KMS-11 (cell line): ENCODE results near the gene FIGLA.

Experiments used
- H2AFZ ChIP-seq: fragments of 200-600 bp; sonication (generic); 2 replicates; pipeline ENCODE4 v1.6.1; 2016; ENCODE audit warnings: antibody characterized with exemption, mixed run types, low read depth
- H3K27ac ChIP-seq: fragments of 200-600 bp; sonication (generic); 2 replicates; pipeline ENCODE4 v1.6.1; 2016; ENCODE audit warnings: mild to moderate bottlenecking, mixed run types
- H3K27me3 ChIP-seq: fragments of 200-600 bp; sonication (generic); 2 replicates; pipeline ENCODE4 v1.6.1; 2017; ENCODE audit warnings: mild to moderate bottlenecking, low read depth, mixed run types, moderate library complexity; ENCODE audit not compliant: insufficient read depth
- H3K36me3 ChIP-seq: fragments of 200-600 bp; sonication (generic); 2 replicates; pipeline ENCODE4 v1.6.1; 2017; ENCODE audit warnings: mild to moderate bottlenecking, mixed run types; ENCODE audit not compliant: insufficient read depth
- H3K4me1 ChIP-seq: fragments of 200-600 bp; sonication (generic); 2 replicates; pipeline ENCODE4 v1.6.1; 2016; ENCODE audit warnings: mild to moderate bottlenecking, low read depth, mixed run types; ENCODE audit not compliant: poor library complexity, severe bottlenecking
- H3K4me2 ChIP-seq: fragments of 200-600 bp; sonication (generic); 2 replicates; pipeline ENCODE4 v1.7.0; 2016; ENCODE audit warnings: mild to moderate bottlenecking, mixed run types
- H3K4me3 ChIP-seq: fragments of 200-600 bp; sonication (generic); IDR thresholded peaks from 2 replicates; pipeline ENCODE4 v1.6.1; 2017; ENCODE audit warnings: low read depth, low read length, mixed read lengths; ENCODE audit not compliant: insufficient read depth
- H3K79me2 ChIP-seq: fragments of 200-600 bp; sonication (generic); 2 replicates; pipeline ENCODE4 v1.6.1; 2016; ENCODE audit warnings: low read depth, mixed run types; ENCODE audit not compliant: insufficient read depth
- H3K9ac ChIP-seq: fragments of 200-600 bp; sonication (generic); 2 replicates; pipeline ENCODE4 v1.6.1; 2016; ENCODE audit warnings: mild to moderate bottlenecking, mixed run types
- H4K20me1 ChIP-seq: fragments of 200-600 bp; sonication (generic); 2 replicates; pipeline ENCODE4 v1.6.1; 2016; ENCODE audit warnings: mild to moderate bottlenecking, mixed run types; ENCODE audit not compliant: insufficient read depth
- TF ChIP-seq, protein P1 (sequence below): fragments of 200-600 bp; sonication (generic); conservative IDR thresholded peaks from 2 replicates; pipeline ENCODE4 v1.6.1; 2017; ENCODE audit warnings: low read depth, mild to moderate bottlenecking, antibody characterized with exemption, low read length, moderate library complexity, mixed read lengths

FIGLA gene

DNA sequence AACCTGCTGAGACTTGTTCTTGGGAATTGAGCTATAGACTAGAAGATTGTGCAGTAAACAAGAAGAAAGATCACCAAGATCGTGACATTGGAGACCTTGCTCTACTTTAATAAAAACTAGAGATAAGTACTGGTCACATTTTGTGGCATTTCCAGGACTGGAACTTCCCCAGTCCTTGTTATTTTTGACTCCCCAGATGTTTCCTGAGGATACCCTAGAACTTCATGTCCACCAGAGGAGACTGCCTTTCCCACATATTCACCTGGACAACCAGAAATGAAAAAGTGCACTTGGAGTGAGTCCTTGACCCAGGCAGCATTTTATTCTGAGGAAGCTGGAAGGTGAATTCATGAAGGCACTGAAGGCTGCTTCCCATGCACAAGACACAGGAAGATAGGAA is 39.5 kb upstream of the FIGLA start:
- Histone ChIP-seq H3K27ac (no peak overlapping the region), H4K20me1 (no peaks in the 10 kb centered on the region), H3K27me3 (no peaks in the 10 kb centered on the region), H3K79me2 (no peaks in the 10 kb centered on the region), H3K4me2 (no peak overlapping the region), H3K4me1 (peaks cover 13% of the 10 kb centered on the region), H3K36me3 (no peaks in the 10 kb centered on the region), H2AFZ (no peak overlapping the region), H3K4me3 (no peak overlapping the region), H3K9ac (no peak overlapping the region)
- TF ChIP-seq, protein P1, sequence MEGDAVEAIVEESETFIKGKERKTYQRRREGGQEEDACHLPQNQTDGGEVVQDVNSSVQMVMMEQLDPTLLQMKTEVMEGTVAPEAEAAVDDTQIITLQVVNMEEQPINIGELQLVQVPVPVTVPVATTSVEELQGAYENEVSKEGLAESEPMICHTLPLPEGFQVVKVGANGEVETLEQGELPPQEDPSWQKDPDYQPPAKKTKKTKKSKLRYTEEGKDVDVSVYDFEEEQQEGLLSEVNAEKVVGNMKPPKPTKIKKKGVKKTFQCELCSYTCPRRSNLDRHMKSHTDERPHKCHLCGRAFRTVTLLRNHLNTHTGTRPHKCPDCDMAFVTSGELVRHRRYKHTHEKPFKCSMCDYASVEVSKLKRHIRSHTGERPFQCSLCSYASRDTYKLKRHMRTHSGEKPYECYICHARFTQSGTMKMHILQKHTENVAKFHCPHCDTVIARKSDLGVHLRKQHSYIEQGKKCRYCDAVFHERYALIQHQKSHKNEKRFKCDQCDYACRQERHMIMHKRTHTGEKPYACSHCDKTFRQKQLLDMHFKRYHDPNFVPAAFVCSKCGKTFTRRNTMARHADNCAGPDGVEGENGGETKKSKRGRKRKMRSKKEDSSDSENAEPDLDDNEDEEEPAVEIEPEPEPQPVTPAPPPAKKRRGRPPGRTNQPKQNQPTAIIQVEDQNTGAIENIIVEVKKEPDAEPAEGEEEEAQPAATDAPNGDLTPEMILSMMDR = no peak

DNA sequence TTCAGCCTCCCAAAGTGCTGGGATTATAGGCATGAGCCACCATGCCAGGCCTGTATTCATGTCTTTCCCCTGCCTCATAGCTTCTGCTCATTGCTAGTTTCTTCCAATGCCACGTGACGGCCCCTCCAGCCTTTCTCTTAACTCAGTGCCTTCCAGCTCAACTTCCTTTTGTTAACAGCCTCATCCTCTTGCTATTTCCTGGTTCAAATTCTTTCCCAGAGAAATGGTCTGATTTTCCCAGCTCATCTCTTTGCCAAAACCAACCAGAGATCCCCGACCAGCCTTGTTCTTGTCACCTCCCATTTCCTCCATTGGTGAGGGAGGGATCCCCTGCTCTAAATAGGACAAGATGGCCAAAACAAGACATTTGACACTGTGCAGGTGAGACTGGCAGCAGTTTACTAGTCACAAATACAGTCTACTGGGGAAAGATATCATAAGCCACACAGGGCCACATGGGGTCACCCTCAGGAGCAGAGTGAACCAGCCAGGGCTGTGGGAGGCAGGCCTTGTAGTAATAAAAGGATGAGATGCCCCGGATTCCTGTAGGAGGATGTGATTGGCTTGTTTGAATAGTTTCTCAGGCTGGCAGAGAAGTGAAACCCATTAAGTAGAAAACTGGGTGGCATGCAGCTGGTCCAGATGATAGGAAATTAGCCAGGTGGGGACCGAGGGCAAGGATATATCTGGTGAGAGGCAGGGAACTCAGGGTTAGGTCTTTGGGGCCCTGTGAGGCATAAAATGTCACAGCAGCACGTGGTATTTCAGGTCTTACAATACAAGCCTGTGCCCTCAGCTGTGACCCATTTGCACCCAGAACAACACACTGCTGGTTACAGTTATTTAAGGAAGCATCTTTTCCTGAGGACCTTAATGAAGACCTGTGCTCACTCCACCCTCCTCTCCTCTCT is 38.7 kb upstream of the FIGLA start:
- H3K9ac ChIP-seq = no peak overlapping the region
- no peak overlapping the region for H3K27ac ChIP-seq
- no peaks in the 10 kb centered on the region for H3K36me3 ChIP-seq
- no peak overlapping the region for H2AFZ ChIP-seq
- H4K20me1 ChIP-seq = no peaks in the 10 kb centered on the region
- no peak overlapping the region for H3K4me2 ChIP-seq
- H3K27me3 ChIP-seq = no peaks in the 10 kb centered on the region
- TF ChIP-seq, protein P1 = no peak
- H3K4me1 ChIP-seq = peaks cover 13% of the 10 kb centered on the region
- no peak overlapping the region for H3K4me3 ChIP-seq
- H3K79me2 ChIP-seq = no peaks in the 10 kb centered on the region

DNA sequence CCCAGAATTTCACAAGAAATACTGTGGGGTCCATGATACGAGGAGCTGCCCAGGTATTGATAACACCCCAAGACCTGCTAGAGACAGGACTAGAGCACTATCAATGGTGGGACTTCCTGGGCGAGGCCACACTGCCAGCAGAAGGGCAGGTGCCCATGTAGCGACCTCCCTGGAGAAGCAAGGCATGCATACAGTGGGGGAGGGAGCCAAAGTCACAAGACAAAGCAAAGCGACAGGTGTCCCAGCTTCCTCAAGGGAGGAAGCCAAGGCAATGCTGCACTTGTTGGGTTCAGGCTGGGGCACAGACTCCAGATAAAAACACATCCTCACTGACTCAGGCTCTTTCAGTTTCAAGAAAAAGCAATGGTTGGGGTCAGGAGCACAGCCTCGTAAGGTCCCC is 37.7 kb upstream of the FIGLA start:
- H3K27ac ChIP-seq = no peak overlapping the region
- H3K79me2 ChIP-seq = no peaks in the 10 kb centered on the region
- no peak overlapping the region for H3K9ac ChIP-seq
- H2AFZ ChIP-seq = no peak overlapping the region; the same call in 1 of the 2 replicates
- H4K20me1 ChIP-seq = no peaks in the 10 kb centered on the region
- no peaks in the 10 kb centered on the region for H3K36me3 ChIP-seq
- H3K4me1 ChIP-seq = peaks cover 13% of the 10 kb centered on the region
- no peak overlapping the region for H3K4me3 ChIP-seq
- TF ChIP-seq, protein P1 = no peak
- H3K4me2 ChIP-seq = no peak overlapping the region
- no peaks in the 10 kb centered on the region for H3K27me3 ChIP-seq

DNA sequence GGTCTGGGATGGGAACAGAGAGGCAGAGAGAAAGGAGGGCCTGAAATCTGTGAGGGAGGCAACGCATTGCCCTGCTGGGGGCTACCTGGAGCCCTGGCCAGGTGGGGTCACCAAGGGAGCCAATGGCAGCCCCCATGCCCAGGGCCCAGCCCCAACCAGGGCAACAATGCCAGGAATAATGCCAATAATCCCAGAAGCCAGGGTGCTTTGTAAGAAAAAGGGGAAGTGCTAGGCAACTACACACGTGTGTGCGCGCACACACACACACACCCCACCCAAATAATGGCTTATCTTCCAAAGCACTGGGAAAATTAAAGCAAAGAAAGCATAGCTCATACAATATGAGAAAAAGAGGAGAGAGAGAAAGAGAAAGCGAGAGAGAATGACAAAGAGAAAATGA is 36.9 kb upstream of the FIGLA start:
- H2AFZ ChIP-seq = no peak overlapping the region
- TF ChIP-seq, protein P1 = no peak

More for the DNA sequence above, 36.9 kb upstream of the FIGLA start:
- H3K27me3 ChIP-seq = no peaks in the 10 kb centered on the region
- no peaks in the 10 kb centered on the region for H4K20me1 ChIP-seq
- H3K4me1 ChIP-seq = peaks cover 13% of the 10 kb centered on the region
- no peak overlapping the region for H3K4me2 ChIP-seq
- no peaks in the 10 kb centered on the region for H3K79me2 ChIP-seq
- no peak overlapping the region for H3K27ac ChIP-seq
- no peak overlapping the region for H3K4me3 ChIP-seq
- H3K9ac ChIP-seq = no peak overlapping the region
- no peaks in the 10 kb centered on the region for H3K36me3 ChIP-seq
